ENCODE data around the gene ADGRD1.

ADGRD1 gene

GRCh38 chr12:130988751-130989150 lies 35.0 kb downstream of the ADGRD1 start:
- Histone ChIP-seq H3K9ac (ENCODE audit: low read depth, low read length) (no peak overlapping the region), H3K79me2 (ENCODE audit: insufficient read depth, low read length) (no peaks in the 10 kb centered on the region), H3K36me3 (ENCODE audit: insufficient read depth, low read length) (no peaks in the 10 kb centered on the region), H4K20me1 (ENCODE audit: insufficient read depth, low read length) (no peaks in the 10 kb centered on the region), H3K4me1 (ENCODE audit: insufficient read depth, low read length) (no peaks in the 10 kb centered on the region), H3K4me2 (ENCODE audit: insufficient read depth, low read length) (no peak overlapping the region), H3K27ac (ENCODE audit: low read length) (no peak overlapping the region), H2AFZ (ENCODE audit: low read depth, low read length) (no peak overlapping the region), H3K27me3 (ENCODE audit: insufficient read depth, low read length, poor library complexity) (peaks cover 9% of the 10 kb centered on the region), H3K9me3 (ENCODE audit: insufficient read depth, low read length, severe bottlenecking) (no peaks in the 10 kb centered on the region), H3K4me3 (ENCODE audit: low read depth in 1 of 2, low read length in 2 of 2) (no peak overlapping the region)
- ATAC-seq (ENCODE audit: insufficient read depth, low read depth) (no peak), DNase-seq (no peak)
- TF ChIP-seq CTCF (IDR thresholded peaks at IDR 0.05; ENCODE audit: borderline replicate concordance, extremely low read depth, low read length, poor library complexity, severe bottlenecking) (no peak), EZH2 (IDR thresholded peaks at IDR 0.05; ENCODE audit: borderline replicate concordance, low read depth, low read length, severe bottlenecking) (no peak)

GRCh38 chr12:130989391-130989790 lies 35.7 kb downstream of the ADGRD1 start:
- Histone ChIP-seq H3K36me3 (ENCODE audit: insufficient read depth, low read length) (no peaks in the 10 kb centered on the region), H3K4me2 (ENCODE audit: insufficient read depth, low read length) (no peak overlapping the region), H2AFZ (ENCODE audit: low read depth, low read length) (no peak overlapping the region), H3K9me3 (ENCODE audit: insufficient read depth, low read length, severe bottlenecking) (no peaks in the 10 kb centered on the region), H3K4me1 (ENCODE audit: insufficient read depth, low read length) (no peaks in the 10 kb centered on the region), H3K27ac (ENCODE audit: low read length) (no peak overlapping the region), H3K27me3 (ENCODE audit: insufficient read depth, low read length, poor library complexity) (peaks cover 9% of the 10 kb centered on the region), H3K9ac (ENCODE audit: low read depth, low read length) (no peak overlapping the region), H4K20me1 (ENCODE audit: insufficient read depth, low read length) (no peaks in the 10 kb centered on the region), H3K79me2 (ENCODE audit: insufficient read depth, low read length) (no peaks in the 10 kb centered on the region), H3K4me3 (ENCODE audit: low read depth in 1 of 2, low read length in 2 of 2) (no peak overlapping the region)
- TF ChIP-seq EZH2 (IDR thresholded peaks at IDR 0.05; ENCODE audit: borderline replicate concordance, low read depth, low read length, severe bottlenecking) (no peak), CTCF (IDR thresholded peaks at IDR 0.05; ENCODE audit: borderline replicate concordance, extremely low read depth, low read length, poor library complexity, severe bottlenecking) (no peak)
- DNase-seq = no peak
- ATAC-seq (ENCODE audit: insufficient read depth, low read depth) = no peak

- Histone ChIP-seq H2AFZ (ENCODE audit: low read depth, low read length) (no peak overlapping the region), H3K36me3 (ENCODE audit: insufficient read depth, low read length) (no peaks in the 10 kb centered on the region), H3K27me3 (ENCODE audit: insufficient read depth, low read length, poor library complexity) (peaks cover 9% of the 10 kb centered on the region), H3K4me3 (ENCODE audit: low read depth in 1 of 2, low read length in 2 of 2) (no peak overlapping the region), H3K4me1 (ENCODE audit: insufficient read depth, low read length) (no peaks in the 10 kb centered on the region), H3K9ac (ENCODE audit: low read depth, low read length) (no peak overlapping the region), H3K79me2 (ENCODE audit: insufficient read depth, low read length) (no peaks in the 10 kb centered on the region), H3K9me3 (ENCODE audit: insufficient read depth, low read length, severe bottlenecking) (no peaks in the 10 kb centered on the region), H3K27ac (ENCODE audit: low read length) (no peak overlapping the region), H4K20me1 (ENCODE audit: insufficient read depth, low read length) (no peaks in the 10 kb centered on the region), H3K4me2 (ENCODE audit: insufficient read depth, low read length) (no peak overlapping the region)
- DNase-seq (no peak), ATAC-seq (ENCODE audit: insufficient read depth, low read depth) (no peak)
- no peak for TF ChIP-seq EZH2 (IDR thresholded peaks at IDR 0.05; ENCODE audit: borderline replicate concordance, low read depth, low read length, severe bottlenecking)
Observed at GRCh38 chr12:130990034-130990433, 36.3 kb downstream of the ADGRD1 start.

GRCh38 chr12:130992448-130992847 lies 38.7 kb downstream of the ADGRD1 start:
- Histone ChIP-seq H3K9ac (ENCODE audit: low read depth, low read length) (no peak overlapping the region), H4K20me1 (ENCODE audit: insufficient read depth, low read length) (no peaks in the 10 kb centered on the region), H3K27ac (ENCODE audit: low read length) (no peak overlapping the region), H3K36me3 (ENCODE audit: insufficient read depth, low read length) (no peaks in the 10 kb centered on the region), H3K79me2 (ENCODE audit: insufficient read depth, low read length) (no peaks in the 10 kb centered on the region), H3K9me3 (ENCODE audit: insufficient read depth, low read length, severe bottlenecking) (no peaks in the 10 kb centered on the region), H3K4me1 (ENCODE audit: insufficient read depth, low read length) (no peaks in the 10 kb centered on the region), H2AFZ (ENCODE audit: low read depth, low read length) (no peak overlapping the region), H3K27me3 (ENCODE audit: insufficient read depth, low read length, poor library complexity) (peaks cover 6% of the 10 kb centered on the region), H3K4me2 (ENCODE audit: insufficient read depth, low read length) (no peak overlapping the region), H3K4me3 (ENCODE audit: low read depth in 1 of 2, low read length in 2 of 2) (no peak overlapping the region)
- TF ChIP-seq CTCF (IDR thresholded peaks at IDR 0.05; ENCODE audit: borderline replicate concordance, extremely low read depth, low read length, poor library complexity, severe bottlenecking) (no peak), EZH2 (IDR thresholded peaks at IDR 0.05; ENCODE audit: borderline replicate concordance, low read depth, low read length, severe bottlenecking) (no peak)
- ATAC-seq (ENCODE audit: insufficient read depth, low read depth) = no peak
- DNase-seq = no peak

Data from DND-41 (cell line).